NB4 (cell line): ENCODE measurements around the gene WIZ.

Experiments used
- POLR2A ChIP-seq: IDR thresholded peaks from 2 replicates; pipeline ENCODE4 v1.6.1; 2011; ENCODE audit warnings: mild to moderate bottlenecking; ENCODE audit not compliant: insufficient read length; ENCODE audit errors: extremely low read depth
- TF ChIP-seq, protein P1 (sequence below): IDR thresholded peaks from one replicate; pipeline ENCODE4 v1.5.1; 2012; ENCODE audit warnings: low read depth, low read length

DNA sequence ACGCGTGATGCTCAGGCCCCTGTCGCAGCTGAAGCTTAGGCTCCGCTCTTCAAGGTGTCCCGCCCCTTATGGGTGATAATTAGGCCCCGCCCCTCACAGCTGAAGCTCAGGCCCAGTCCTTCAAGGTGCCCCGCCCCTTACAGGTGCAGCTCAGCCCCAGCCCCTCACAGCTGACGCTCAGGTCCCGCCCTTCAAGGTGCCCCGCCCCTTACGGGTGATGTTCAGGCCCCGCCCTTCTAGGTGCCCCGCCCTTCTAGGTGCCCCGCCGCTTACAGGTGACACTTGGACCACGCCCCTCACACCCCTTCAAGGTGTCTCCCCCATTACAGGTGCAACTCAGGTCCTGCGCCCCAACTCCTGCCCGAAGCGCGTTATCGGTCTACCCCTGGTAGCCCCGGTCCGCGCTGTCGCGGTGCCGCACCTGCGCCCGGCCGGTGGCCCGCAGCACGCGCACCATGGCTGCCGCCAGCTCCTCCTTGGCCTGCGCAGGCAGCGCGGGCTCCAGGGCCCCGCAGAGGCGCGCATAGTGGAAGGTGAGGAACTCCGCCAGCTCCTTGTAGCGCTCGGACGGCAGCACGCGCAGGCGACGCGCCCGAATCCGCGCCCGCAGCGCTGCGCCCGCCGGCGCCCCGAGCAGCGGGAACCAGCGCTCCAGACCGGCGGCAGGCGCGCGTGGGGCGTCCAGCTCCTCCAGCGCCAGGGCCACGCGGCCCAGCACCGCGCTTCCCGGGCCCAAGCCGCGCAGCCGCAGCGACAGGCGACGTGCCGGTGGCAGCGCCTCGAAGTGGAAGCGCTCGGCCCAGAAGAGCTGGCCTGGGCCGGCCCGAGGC lies 7.3 kb upstream of the WIZ start:
- TF ChIP-seq, protein P1, sequence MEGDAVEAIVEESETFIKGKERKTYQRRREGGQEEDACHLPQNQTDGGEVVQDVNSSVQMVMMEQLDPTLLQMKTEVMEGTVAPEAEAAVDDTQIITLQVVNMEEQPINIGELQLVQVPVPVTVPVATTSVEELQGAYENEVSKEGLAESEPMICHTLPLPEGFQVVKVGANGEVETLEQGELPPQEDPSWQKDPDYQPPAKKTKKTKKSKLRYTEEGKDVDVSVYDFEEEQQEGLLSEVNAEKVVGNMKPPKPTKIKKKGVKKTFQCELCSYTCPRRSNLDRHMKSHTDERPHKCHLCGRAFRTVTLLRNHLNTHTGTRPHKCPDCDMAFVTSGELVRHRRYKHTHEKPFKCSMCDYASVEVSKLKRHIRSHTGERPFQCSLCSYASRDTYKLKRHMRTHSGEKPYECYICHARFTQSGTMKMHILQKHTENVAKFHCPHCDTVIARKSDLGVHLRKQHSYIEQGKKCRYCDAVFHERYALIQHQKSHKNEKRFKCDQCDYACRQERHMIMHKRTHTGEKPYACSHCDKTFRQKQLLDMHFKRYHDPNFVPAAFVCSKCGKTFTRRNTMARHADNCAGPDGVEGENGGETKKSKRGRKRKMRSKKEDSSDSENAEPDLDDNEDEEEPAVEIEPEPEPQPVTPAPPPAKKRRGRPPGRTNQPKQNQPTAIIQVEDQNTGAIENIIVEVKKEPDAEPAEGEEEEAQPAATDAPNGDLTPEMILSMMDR = no peak
- TF ChIP-seq POLR2A = no peak
